Activated T-helper 2 cell treated with anti-CD3 and anti-CD28 coated beads, Interferon-gamma antibody, Interleukin-2, Interleukin-4, amounts not matched to agents 10 μg/mL and 5 μg/mL and 100 μg/mL, durations not matched to agents 14 hours and 24 hours and 36 hours (primary cell): ENCODE measurements around the gene SH2B3. TPM values are rescaled to one million over a fixed set of nuclear protein-coding genes. Genes with fewer than 3 reads are reported as not detected.
"Not testable (repeated sequence)": the region's sequence is repeated elsewhere in the genome, so short reads cannot be mapped to it uniquely, and the experiment has no call there.

Experiments
- DNase-seq: peaks from one replicate; pipeline ENCODE4 v3.0.0; 2021; ENCODE audit warnings: low spot score
- H3K27ac Mint-ChIP-seq: one replicate; pipeline ENCODE4 v1.8.0; 2021; ENCODE audit warnings: mixed read lengths
- H3K27me3 Mint-ChIP-seq: one replicate; pipeline ENCODE4 v1.8.0; 2021; ENCODE audit warnings: low read depth, mixed read lengths
- H3K36me3 Mint-ChIP-seq: one replicate; pipeline ENCODE4 v1.8.0; 2021; ENCODE audit warnings: low read depth, mixed read lengths
- H3K4me1 Mint-ChIP-seq: one replicate; pipeline ENCODE4 v1.8.0; 2021; ENCODE audit warnings: low read depth, mixed read lengths
- H3K4me3 Mint-ChIP-seq: one replicate; pipeline ENCODE4 v1.8.0; 2021; ENCODE audit warnings: low read depth, mild to moderate bottlenecking, moderate library complexity, mixed read lengths
- H3K9me3 Mint-ChIP-seq: one replicate; pipeline ENCODE4 v1.8.0; 2021; ENCODE audit warnings: mixed read lengths
- intact Hi-C: fragments of 100-400 bp; cut with micrococcal nuclease; formaldehyde crosslinking; loops from one replicate; pipeline ENCODE4 v1.15.1; 2023
- total RNA-seq: library from RNA; stranded (reverse); gene quantifications from 2 replicates; pipeline ENCODE4 v1.2.3, GENCODE V29; 2022

Gene SH2B3
- total RNA-seq, 1 donor from 2014 or later: 48.3 TPM

- no peaks in the 10 kb centered on the region for H3K4me1 Mint-ChIP-seq
- H3K27ac Mint-ChIP-seq: no peak overlapping the region
- DNase-seq: no peak
- H3K27me3 Mint-ChIP-seq: no peaks in the 10 kb centered on the region
- H3K4me3 Mint-ChIP-seq: no peak overlapping the region
- H3K36me3 Mint-ChIP-seq: peaks cover 52% of the 10 kb centered on the region
- no peaks in the 10 kb centered on the region for H3K9me3 Mint-ChIP-seq
- intact Hi-C loops: no loop called here
Measured at GRCh38 chr12:111488798-111489197, 83.1 kb downstream of the SH2B3 start.

- H3K9me3 Mint-ChIP-seq, H3K4me1 Mint-ChIP-seq, intact Hi-C loops, H3K4me3 Mint-ChIP-seq, H3K27ac Mint-ChIP-seq, H3K27me3 Mint-ChIP-seq, DNase-seq: not testable (repeated sequence)
- H3K36me3 Mint-ChIP-seq: peaks cover 58% of the 10 kb centered on the region
Measured at GRCh38 chr12:111492979-111493378, 87.3 kb downstream of the SH2B3 start.

GRCh38 chr12:111494676-111495075 lies 89.0 kb downstream of the SH2B3 start:
- peaks cover 54% of the 10 kb centered on the region for H3K36me3 Mint-ChIP-seq
- no peaks in the 10 kb centered on the region for H3K9me3 Mint-ChIP-seq
- no peaks in the 10 kb centered on the region for H3K27me3 Mint-ChIP-seq
- no peak overlapping the region for H3K27ac Mint-ChIP-seq
- DNase-seq: no peak
- H3K4me1 Mint-ChIP-seq: no peaks in the 10 kb centered on the region
- H3K4me3 Mint-ChIP-seq: no peak overlapping the region
- intact Hi-C loops: no loop called here

Other genes with a start within 250 kb of the SH2B3 start
- gene PHETA1, start 36.8 kb upstream of the SH2B3 start, total RNA-seq: 3.9 and 4.3 TPM in 2 replicates
- 51.6 and 52.6 TPM in 2 replicates for gene ATXN2, start 193.4 kb downstream of the SH2B3 start, total RNA-seq